C4-2B (cell line): ENCODE results near the gene PRKAG2.

ENCODE experiments used
- ZFX ChIP-seq: fragments of 450-650 bp; IDR thresholded peaks from 2 replicates; pipeline ENCODE4 v1.6.1; 2017
- TF ChIP-seq, protein P1 (sequence below): fragments of 450-650 bp; conservative IDR thresholded peaks from 2 replicates; pipeline ENCODE4 v1.5.1; 2017; ENCODE audit warnings: mild to moderate bottlenecking

DNA sequence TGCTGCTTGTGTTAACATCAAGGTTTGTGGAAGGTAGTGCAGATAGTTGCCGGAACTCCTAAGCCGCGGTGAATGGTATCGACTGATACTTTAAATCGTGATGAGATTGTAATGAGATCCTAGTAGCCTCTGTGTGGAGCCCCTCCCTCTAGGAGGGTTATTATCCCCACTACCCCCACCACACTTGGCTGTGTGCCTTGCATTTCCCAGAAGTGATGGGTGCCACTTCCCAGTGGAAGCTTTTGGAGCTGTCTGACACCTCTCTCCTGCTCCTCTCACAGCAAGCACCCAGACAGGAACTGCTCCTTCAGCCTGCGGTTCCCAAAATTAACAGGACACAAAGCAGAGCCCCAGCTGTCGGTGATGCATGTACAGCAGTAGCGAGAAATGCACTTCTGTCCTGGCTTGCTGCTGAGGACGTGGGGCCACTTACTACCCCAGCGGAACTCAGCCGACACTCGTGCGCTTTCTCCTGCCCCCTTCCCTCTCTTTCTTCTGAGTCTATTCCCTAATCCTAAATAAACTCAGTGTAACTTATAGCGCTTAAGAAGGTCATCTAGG lies 52.5 kb downstream of the PRKAG2 start:
- TF ChIP-seq, protein P1, sequence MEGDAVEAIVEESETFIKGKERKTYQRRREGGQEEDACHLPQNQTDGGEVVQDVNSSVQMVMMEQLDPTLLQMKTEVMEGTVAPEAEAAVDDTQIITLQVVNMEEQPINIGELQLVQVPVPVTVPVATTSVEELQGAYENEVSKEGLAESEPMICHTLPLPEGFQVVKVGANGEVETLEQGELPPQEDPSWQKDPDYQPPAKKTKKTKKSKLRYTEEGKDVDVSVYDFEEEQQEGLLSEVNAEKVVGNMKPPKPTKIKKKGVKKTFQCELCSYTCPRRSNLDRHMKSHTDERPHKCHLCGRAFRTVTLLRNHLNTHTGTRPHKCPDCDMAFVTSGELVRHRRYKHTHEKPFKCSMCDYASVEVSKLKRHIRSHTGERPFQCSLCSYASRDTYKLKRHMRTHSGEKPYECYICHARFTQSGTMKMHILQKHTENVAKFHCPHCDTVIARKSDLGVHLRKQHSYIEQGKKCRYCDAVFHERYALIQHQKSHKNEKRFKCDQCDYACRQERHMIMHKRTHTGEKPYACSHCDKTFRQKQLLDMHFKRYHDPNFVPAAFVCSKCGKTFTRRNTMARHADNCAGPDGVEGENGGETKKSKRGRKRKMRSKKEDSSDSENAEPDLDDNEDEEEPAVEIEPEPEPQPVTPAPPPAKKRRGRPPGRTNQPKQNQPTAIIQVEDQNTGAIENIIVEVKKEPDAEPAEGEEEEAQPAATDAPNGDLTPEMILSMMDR: no peak
- TF ChIP-seq ZFX: no peak
